ENCODE data around the gene GRIFIN. TPM values are rescaled to one million over a fixed set of nuclear protein-coding genes. Genes with fewer than 3 reads are reported as not detected.

GRIFIN gene, protein sequence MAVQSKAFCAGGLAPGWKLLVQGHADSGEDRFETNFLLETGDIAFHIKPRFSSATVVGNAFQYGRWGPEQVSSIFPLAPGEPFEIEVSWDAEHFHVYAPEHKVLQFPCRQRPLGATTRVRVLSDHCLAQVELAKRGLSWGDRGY
- total RNA-seq: not detected in 2 replicates

- H3K27me3 Mint-ChIP-seq (ENCODE audit: low read depth): peaks cover 3% of the 10 kb centered on the region
Measured at GRCh38 chr7:2476298-2476697, at the start of gene GRIFIN. GRIFIN (minus strand) TSS chr7:2476398; CDS start chr7:2476383, 15 bp downstream.

DNA sequence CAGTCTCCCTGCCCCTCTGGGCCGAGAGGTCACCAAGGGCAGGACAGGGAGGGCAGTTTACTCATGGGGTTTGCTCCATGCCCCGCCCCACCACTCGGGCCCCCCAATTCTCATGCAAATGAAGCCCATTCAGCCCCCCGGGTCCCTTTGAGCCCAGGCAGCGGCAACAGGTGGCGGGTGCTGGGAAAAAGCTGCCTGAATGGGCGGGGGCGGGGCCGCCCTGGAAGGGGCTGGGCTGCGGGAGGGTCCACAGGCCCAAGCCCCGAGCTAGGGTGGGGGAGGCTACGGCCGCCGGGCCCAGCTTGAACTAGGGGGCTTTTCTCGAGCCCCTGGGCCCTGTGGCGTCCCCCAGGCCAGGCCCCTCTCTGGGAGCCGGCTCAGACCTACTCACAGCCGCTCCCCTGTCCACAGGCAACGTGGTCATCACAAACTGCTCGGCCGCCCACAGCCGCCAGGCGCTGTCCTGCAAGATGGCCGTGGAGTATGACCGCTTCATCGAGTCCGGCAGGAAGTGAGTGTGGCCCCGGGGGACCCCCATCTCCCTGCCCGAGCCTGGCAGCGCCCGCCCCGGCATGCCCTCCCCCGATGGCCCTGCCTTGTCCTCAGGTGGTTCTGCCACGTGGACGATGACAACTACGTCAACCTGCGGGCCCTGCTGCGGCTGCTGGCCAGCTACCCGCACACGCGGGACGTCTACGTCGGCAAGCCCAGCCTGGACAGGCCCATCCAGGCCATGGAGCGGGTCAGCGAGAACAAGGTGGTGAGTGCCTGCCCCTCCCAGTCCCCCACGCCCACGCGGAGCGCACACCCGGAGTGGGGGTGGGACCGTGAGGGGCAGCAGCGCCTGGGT lies 48.8 kb upstream of the GRIFIN start:
- peaks cover 40% of the 10 kb centered on the region for H3K4me1 Mint-ChIP-seq (ENCODE audit: low read depth)
- no peaks in the 10 kb centered on the region for H3K27me3 Mint-ChIP-seq (ENCODE audit: low read depth)
- DNase-seq (ENCODE audit: low spot score): no peak
- H3K4me3 Mint-ChIP-seq (ENCODE audit: low read depth): no peak overlapping the region
- H3K27ac Mint-ChIP-seq: no peak overlapping the region
- H3K36me3 Mint-ChIP-seq (ENCODE audit: low read depth): peaks cover 32% of the 10 kb centered on the region
- H3K9me3 Mint-ChIP-seq: no peaks in the 10 kb centered on the region
- intact Hi-C loops (cut with micrococcal nuclease): no loop called here

More at GRCh38 chr7:2476298-2476697, at the start of gene GRIFIN:
- no peak within 1 kb of the TSS for H3K27ac Mint-ChIP-seq
- H3K4me3 Mint-ChIP-seq (ENCODE audit: low read depth): no peak within 1 kb of the TSS
- H3K36me3 Mint-ChIP-seq (ENCODE audit: low read depth): no peaks in the 10 kb centered on the region
- intact Hi-C loops (cut with micrococcal nuclease): loop anchor here (2.0 to 5.0 kb wide), 3 partner anchors 79 to 235 kb away; partner anchors contain the start of gene BRAT1
- no peaks in the 10 kb centered on the region for H3K9me3 Mint-ChIP-seq
- no peak for DNase-seq (ENCODE audit: low spot score)
- H3K4me1 Mint-ChIP-seq (ENCODE audit: low read depth): peaks cover 2% of the 10 kb centered on the region

GRCh38 chr7:2523941-2524807 lies 48.0 kb upstream of the GRIFIN start:
- Mint-ChIP-seq H3K36me3 (ENCODE audit: low read depth) (peaks cover 32% of the 10 kb centered on the region), H3K4me3 (ENCODE audit: low read depth) (peak overlapping the region; percentile 13), H3K27ac (no peak overlapping the region), H3K9me3 (no peaks in the 10 kb centered on the region), H3K27me3 (ENCODE audit: low read depth) (no peaks in the 10 kb centered on the region), H3K4me1 (ENCODE audit: low read depth) (peaks cover 34% of the 10 kb centered on the region)
- intact Hi-C loops (cut with micrococcal nuclease): loop anchor here (2.0 kb wide), 2 partner anchors 31 to 117 kb away; partner anchors contain the start of gene BRAT1
- DNase-seq (ENCODE audit: low spot score): no peak

GRCh38 chr7:2523461-2523936 lies 47.3 kb upstream of the GRIFIN start:
- Mint-ChIP-seq H3K27ac (no peak overlapping the region), H3K9me3 (no peaks in the 10 kb centered on the region), H3K36me3 (ENCODE audit: low read depth) (peaks cover 32% of the 10 kb centered on the region), H3K27me3 (ENCODE audit: low read depth) (no peaks in the 10 kb centered on the region), H3K4me3 (ENCODE audit: low read depth) (peak overlapping the region; percentile 98), H3K4me1 (ENCODE audit: low read depth) (peaks cover 32% of the 10 kb centered on the region)
- intact Hi-C loops (cut with micrococcal nuclease): loop anchor here (2.0 kb wide), 2 partner anchors 31 to 117 kb away; partner anchors contain the start of gene BRAT1
- no peak for DNase-seq (ENCODE audit: low spot score)

GRCh38 chr7:2522780-2523433 lies 46.7 kb upstream of the GRIFIN start:
- intact Hi-C loops (cut with micrococcal nuclease): loop anchor here (1.0 to 2.0 kb wide), 3 partner anchors 7 to 116 kb away; partner anchors contain the start of gene BRAT1
- Mint-ChIP-seq H3K27ac (peak overlapping the region; percentile 74), H3K4me1 (ENCODE audit: low read depth) (peaks cover 27% of the 10 kb centered on the region), H3K9me3 (no peaks in the 10 kb centered on the region), H3K27me3 (ENCODE audit: low read depth) (no peaks in the 10 kb centered on the region), H3K36me3 (ENCODE audit: low read depth) (peaks cover 28% of the 10 kb centered on the region), H3K4me3 (ENCODE audit: low read depth) (peak overlapping the region; percentile 98)
- DNase-seq (ENCODE audit: low spot score): no peak

GRCh38 chr7:2521952-2522591 lies 45.9 kb upstream of the GRIFIN start:
- peak overlapping the region; percentile 87 for H3K27ac Mint-ChIP-seq
- intact Hi-C loops (cut with micrococcal nuclease): loop anchor here (1.0 to 2.0 kb wide), 3 partner anchors 8 to 115 kb away; partner anchors contain the start of gene BRAT1
- H3K27me3 Mint-ChIP-seq (ENCODE audit: low read depth): peaks cover 3% of the 10 kb centered on the region
- H3K4me1 Mint-ChIP-seq (ENCODE audit: low read depth): peaks cover 27% of the 10 kb centered on the region
- peak; percentile 62 for DNase-seq (ENCODE audit: low spot score)
- no peaks in the 10 kb centered on the region for H3K9me3 Mint-ChIP-seq
- H3K36me3 Mint-ChIP-seq (ENCODE audit: low read depth): peaks cover 19% of the 10 kb centered on the region
- peak overlapping the region; percentile 98 for H3K4me3 Mint-ChIP-seq (ENCODE audit: low read depth)

DNA sequence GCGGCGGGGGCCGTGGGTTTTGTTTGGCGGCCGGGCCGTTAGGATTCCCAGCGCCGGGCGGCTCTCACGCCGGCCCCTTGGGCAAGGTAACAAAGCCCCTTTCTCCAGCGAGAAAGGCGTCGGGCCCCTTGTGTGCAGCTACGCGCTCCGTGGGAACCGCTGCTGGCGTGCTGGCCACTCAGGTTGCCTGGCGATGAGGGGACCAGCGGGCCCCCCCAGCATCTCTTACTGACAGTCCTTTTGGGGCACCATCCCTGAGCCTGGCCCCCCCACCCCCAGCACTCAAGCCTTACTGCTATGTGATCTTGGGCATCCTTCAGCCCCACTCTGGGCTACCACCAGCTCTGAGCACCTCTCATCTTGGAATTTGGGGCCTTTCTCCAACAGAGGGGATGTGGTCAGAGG lies 45.1 kb upstream of the GRIFIN start:
- H3K36me3 Mint-ChIP-seq (ENCODE audit: low read depth): peaks cover 12% of the 10 kb centered on the region
- peaks cover 3% of the 10 kb centered on the region for H3K27me3 Mint-ChIP-seq (ENCODE audit: low read depth)
- no peaks in the 10 kb centered on the region for H3K9me3 Mint-ChIP-seq
- no peak for DNase-seq (ENCODE audit: low spot score)
- intact Hi-C loops (cut with micrococcal nuclease): no loop called here
- H3K4me1 Mint-ChIP-seq (ENCODE audit: low read depth): peaks cover 27% of the 10 kb centered on the region
- H3K27ac Mint-ChIP-seq: peak overlapping the region; percentile 87
- peak overlapping the region; percentile 98 for H3K4me3 Mint-ChIP-seq (ENCODE audit: low read depth)

DNA sequence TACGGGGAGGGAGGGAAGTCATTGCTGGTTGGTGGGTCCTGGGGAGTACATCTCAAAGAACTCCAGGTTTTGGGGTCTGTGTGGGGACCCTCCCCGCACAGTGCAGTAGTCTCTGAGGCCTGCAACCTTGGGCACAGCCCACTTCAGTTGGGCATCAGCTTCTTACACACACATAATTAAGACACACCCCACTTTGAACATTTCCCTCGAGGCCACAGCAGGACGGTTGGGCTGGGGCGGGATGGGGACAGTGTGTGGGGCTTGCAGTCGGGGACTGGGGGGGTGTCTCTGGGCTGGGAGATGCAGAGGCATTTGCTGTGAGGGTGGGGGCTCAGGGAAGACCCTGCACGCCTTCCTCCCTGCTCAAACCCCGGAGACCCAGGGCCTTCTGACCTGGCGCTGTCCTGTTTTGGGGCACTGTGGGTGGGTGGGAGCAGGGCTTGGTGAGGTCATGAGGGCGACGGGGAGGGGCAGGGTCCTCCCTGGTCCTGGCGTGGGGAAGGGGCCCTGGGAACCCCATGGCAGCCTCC lies 44.6 kb upstream of the GRIFIN start:
- no peak for DNase-seq (ENCODE audit: low spot score)
- peak overlapping the region; percentile 46 for H3K27ac Mint-ChIP-seq
- H3K4me1 Mint-ChIP-seq (ENCODE audit: low read depth): peaks cover 27% of the 10 kb centered on the region
- intact Hi-C loops (cut with micrococcal nuclease): no loop called here
- no peaks in the 10 kb centered on the region for H3K9me3 Mint-ChIP-seq
- H3K4me3 Mint-ChIP-seq (ENCODE audit: low read depth): peak overlapping the region; percentile 98
- H3K36me3 Mint-ChIP-seq (ENCODE audit: low read depth): peaks cover 8% of the 10 kb centered on the region
- peaks cover 3% of the 10 kb centered on the region for H3K27me3 Mint-ChIP-seq (ENCODE audit: low read depth)

- H3K4me1 Mint-ChIP-seq (ENCODE audit: low read depth): peaks cover 27% of the 10 kb centered on the region
- peak; percentile 29 for DNase-seq (ENCODE audit: low spot score)
Measured at GRCh38 chr7:2520131-2520760, 44.0 kb upstream of the GRIFIN start.

GRCh38 chr7:2519119-2519930 lies 43.1 kb upstream of the GRIFIN start, which contains the start of gene LFNG:
LFNG (plus strand) TSS chr7:2519774; CDS start chr7:2519862, 88 bp downstream.
- Mint-ChIP-seq H3K36me3 (ENCODE audit: low read depth) (peaks cover 6% of the 10 kb centered on the region), H3K9me3 (no peaks in the 10 kb centered on the region), H3K27ac (peak within 1 kb of the TSS; percentile 79), H3K4me1 (ENCODE audit: low read depth) (peaks cover 27% of the 10 kb centered on the region), H3K27me3 (ENCODE audit: low read depth) (peaks cover 3% of the 10 kb centered on the region), H3K4me3 (ENCODE audit: low read depth) (peak within 1 kb of the TSS; percentile 98)
- intact Hi-C loops (cut with micrococcal nuclease): loop anchor here (1.0 kb wide), 1 partner anchor 40 kb away; no protein-coding TSS in a partner anchor
- DNase-seq (ENCODE audit: low spot score): peak; percentile 82

More at GRCh38 chr7:2520131-2520760, 44.0 kb upstream of the GRIFIN start:
- Mint-ChIP-seq H3K9me3 (no peaks in the 10 kb centered on the region), H3K36me3 (ENCODE audit: low read depth) (peaks cover 6% of the 10 kb centered on the region), H3K4me3 (ENCODE audit: low read depth) (peak overlapping the region; percentile 98), H3K27ac (peak overlapping the region; percentile 79), H3K27me3 (ENCODE audit: low read depth) (peaks cover 3% of the 10 kb centered on the region)
- intact Hi-C loops (cut with micrococcal nuclease): no loop called here

All from activated T-helper 2 cell treated with anti-CD3 and anti-CD28 coated beads, Interferon-gamma antibody, Interleukin-2, Interleukin-4, amounts not matched to agents 10 μg/mL and 5 μg/mL and 100 μg/mL, durations not matched to agents 14 hours and 24 hours and 36 hours (primary cell).